ENCODE measurements around the gene SNCG. TPM values are rescaled to one million over a fixed set of nuclear protein-coding genes. Genes with fewer than 3 reads are reported as not detected.
"Not testable (repeated sequence)": the region's sequence is repeated elsewhere in the genome, so short reads cannot be mapped to it uniquely, and the experiment has no call there.

Gene SNCG
- total RNA-seq, 1 donor from 2014 or later, result 25.0 TPM

- Histone ChIP-seq H3K36me3 (peaks cover 13% of the 10 kb centered on the region), H3K27me3 (ENCODE audit: low read depth) (no peaks in the 10 kb centered on the region), H3K4me3 (no peak overlapping the region), H3K9me3 (no peaks in the 10 kb centered on the region), H3K27ac (no peak overlapping the region), H3K4me1 (no peaks in the 10 kb centered on the region)
- intact Hi-C loops (cut with DNase I), result no loop called here
- DNase-seq, result no peak
- TF ChIP-seq CTCF (IDR thresholded peaks at IDR 0.05), result no peak
- ATAC-seq, result no peak
These were observed 30.1 kb downstream of the SNCG start for GRCh38 chr10:86988520-86988919.

GRCh38 chr10:86991362-86991761 is 33.0 kb downstream of the SNCG start:
- intact Hi-C loops (cut with DNase I); ATAC-seq; H3K27me3 ChIP-seq (ENCODE audit: low read depth); DNase-seq; H3K27ac ChIP-seq; H3K4me3 ChIP-seq; H3K4me1 ChIP-seq; H3K9me3 ChIP-seq: not testable (repeated sequence)
- peaks cover 33% of the 10 kb centered on the region for H3K36me3 ChIP-seq

- intact Hi-C loops (cut with DNase I), result no loop called here
These were observed 34.1 kb downstream of the SNCG start for GRCh38 chr10:86992456-86992855.

GRCh38 chr10:86992929-86993328 is 34.5 kb downstream of the SNCG start:
- Histone ChIP-seq H3K27me3 (ENCODE audit: low read depth) (no peaks in the 10 kb centered on the region), H3K36me3 (peaks cover 33% of the 10 kb centered on the region), H3K9me3 (no peaks in the 10 kb centered on the region), H3K27ac (no peak overlapping the region), H3K4me1 (no peaks in the 10 kb centered on the region), H3K4me3 (no peak overlapping the region)
- DNase-seq (no peak), ATAC-seq (no peak)
- no peak for TF ChIP-seq CTCF (IDR thresholded peaks at IDR 0.05)
- intact Hi-C loops (cut with DNase I), result no loop called here

More at GRCh38 chr10:86992456-86992855, 34.1 kb downstream of the SNCG start:
- DNase-seq, result no peak
- ATAC-seq, result no peak
- no peaks in the 10 kb centered on the region for H3K9me3 ChIP-seq
- no peak overlapping the region for H3K27ac ChIP-seq
- H3K4me1 ChIP-seq, result no peaks in the 10 kb centered on the region
- H3K36me3 ChIP-seq, result peaks cover 33% of the 10 kb centered on the region
- H3K4me3 ChIP-seq, result no peak overlapping the region
- TF ChIP-seq CTCF (IDR thresholded peaks at IDR 0.05), result no peak
- no peaks in the 10 kb centered on the region for H3K27me3 ChIP-seq (ENCODE audit: low read depth)

GRCh38 chr10:86999802-87000403 is 41.5 kb downstream of the SNCG start:
- H3K27me3 ChIP-seq (ENCODE audit: low read depth); intact Hi-C loops (cut with DNase I); H3K9me3 ChIP-seq; H3K4me3 ChIP-seq; H3K27ac ChIP-seq; H3K4me1 ChIP-seq; DNase-seq; ATAC-seq; H3K36me3 ChIP-seq: not testable (repeated sequence)

GRCh38 chr10:87000491-87000890 is 42.1 kb downstream of the SNCG start:
- Histone ChIP-seq H3K36me3 (peaks cover 2% of the 10 kb centered on the region), H3K4me1 (no peaks in the 10 kb centered on the region), H3K4me3 (no peak overlapping the region), H3K9me3 (no peaks in the 10 kb centered on the region), H3K27me3 (ENCODE audit: low read depth) (no peaks in the 10 kb centered on the region), H3K27ac (no peak overlapping the region)
- intact Hi-C loops (cut with DNase I), result no loop called here
- no peak for DNase-seq
- no peak for TF ChIP-seq CTCF (IDR thresholded peaks at IDR 0.05)
- no peak for ATAC-seq

- H3K27ac ChIP-seq; DNase-seq; ATAC-seq; H3K27me3 ChIP-seq (ENCODE audit: low read depth); H3K36me3 ChIP-seq; H3K4me1 ChIP-seq; intact Hi-C loops (cut with DNase I); H3K9me3 ChIP-seq; H3K4me3 ChIP-seq: not testable (repeated sequence)
These were observed 48.7 kb downstream of the SNCG start for GRCh38 chr10:87007124-87007523.

GRCh38 chr10:87007674-87008073 is 49.3 kb downstream of the SNCG start:
- H3K4me3 ChIP-seq; H3K9me3 ChIP-seq; H3K36me3 ChIP-seq; DNase-seq; ATAC-seq; intact Hi-C loops (cut with DNase I); H3K4me1 ChIP-seq; H3K27ac ChIP-seq; H3K27me3 ChIP-seq (ENCODE audit: low read depth): not testable (repeated sequence)

- DNase-seq, ATAC-seq, H3K4me3 ChIP-seq: not testable (repeated sequence)
These were observed 49.9 kb downstream of the SNCG start for GRCh38 chr10:87008303-87008702.

GRCh38 chr10:87009134-87009696 is 50.8 kb downstream of the SNCG start:
- H3K27ac ChIP-seq; intact Hi-C loops (cut with DNase I); ATAC-seq: not testable (repeated sequence)

More at GRCh38 chr10:87008303-87008702, 49.9 kb downstream of the SNCG start:
- H3K27me3 ChIP-seq (ENCODE audit: low read depth); H3K4me1 ChIP-seq; H3K36me3 ChIP-seq; H3K9me3 ChIP-seq; intact Hi-C loops (cut with DNase I); H3K27ac ChIP-seq: not testable (repeated sequence)

More at GRCh38 chr10:87009134-87009696, 50.8 kb downstream of the SNCG start:
- not testable (repeated sequence) for DNase-seq; H3K9me3 ChIP-seq; H3K36me3 ChIP-seq; H3K4me3 ChIP-seq; H3K27me3 ChIP-seq (ENCODE audit: low read depth); H3K4me1 ChIP-seq
